NCI-H1092 treated with DMSO at 0.1 percent for 48 hours (cell line): ENCODE measurements around the gene CLEC4M.
"Not testable (repeated sequence)": the region's sequence is repeated elsewhere in the genome, so short reads cannot be mapped to it uniquely, and the experiment has no call there.

Experiments used
- DNase-seq: peaks from one replicate; lab custom pipeline; 2025; lab: John Stamatoyannopoulos, UW

Gene CLEC4M

GRCh38 chr19:7775761-7776160 lies 12.7 kb downstream of the CLEC4M start:
- DNase-seq: no peak

GRCh38 chr19:7778081-7778480 lies 15.0 kb downstream of the CLEC4M start:
- no peak for DNase-seq

GRCh38 chr19:7779631-7780486 lies 16.8 kb downstream of the CLEC4M start:
- no peak for DNase-seq

GRCh38 chr19:7781157-7781556 lies 18.1 kb downstream of the CLEC4M start:
- no peak for DNase-seq

- no peak for DNase-seq
Measured at GRCh38 chr19:7783991-7784423, 21.0 kb downstream of the CLEC4M start.

GRCh38 chr19:7784856-7785255 lies 21.8 kb downstream of the CLEC4M start:
- no peak for DNase-seq

- no peak for DNase-seq
Measured at GRCh38 chr19:7787141-7787540, 24.1 kb downstream of the CLEC4M start.

GRCh38 chr19:7787602-7788177 lies 24.6 kb downstream of the CLEC4M start:
- no peak for DNase-seq

- DNase-seq: no peak
Measured at GRCh38 chr19:7788178-7788932, 25.3 kb downstream of the CLEC4M start.

- DNase-seq: no peak
Measured at GRCh38 chr19:7788933-7789323, 25.9 kb downstream of the CLEC4M start.

GRCh38 chr19:7789447-7789846 lies 26.4 kb downstream of the CLEC4M start:
- DNase-seq: no peak

GRCh38 chr19:7790416-7790815 lies 27.4 kb downstream of the CLEC4M start:
- no peak for DNase-seq

- DNase-seq: no peak
Measured at GRCh38 chr19:7792281-7792680, 29.2 kb downstream of the CLEC4M start.

- DNase-seq: not testable (repeated sequence)
Measured at GRCh38 chr19:7792701-7793100, 29.7 kb downstream of the CLEC4M start.

- no peak for DNase-seq
Measured at GRCh38 chr19:7793493-7793892, 30.4 kb downstream of the CLEC4M start.

GRCh38 chr19:7795555-7796161 lies 32.6 kb downstream of the CLEC4M start:
- DNase-seq: no peak

- DNase-seq: peak; percentile 33
Measured at GRCh38 chr19:7799640-7800355, 36.8 kb downstream of the CLEC4M start.

GRCh38 chr19:7801020-7801570 lies 38.1 kb downstream of the CLEC4M start:
- DNase-seq: no peak

GRCh38 chr19:7806234-7806633 lies 43.2 kb downstream of the CLEC4M start:
- no peak for DNase-seq

- DNase-seq: no peak
Measured at GRCh38 chr19:7806876-7807275, 43.8 kb downstream of the CLEC4M start.

GRCh38 chr19:7808108-7808507 lies 45.1 kb downstream of the CLEC4M start:
- no peak for DNase-seq
